HCT116 (cell line): ENCODE data around the gene RNF4.

Experiments used
- EZH2 ChIP-seq: fragments of 200-600 bp; sonication (generic); IDR thresholded peaks from 2 replicates; pipeline ENCODE4 v1.6.1; 2017; ENCODE audit warnings: antibody characterized with exemption, mixed run types
- MAX ChIP-seq: IDR thresholded peaks from 2 replicates; pipeline ENCODE4 v1.6.1; 2012
- POLR2AphosphoS5 ChIP-seq: IDR thresholded peaks from 2 replicates; pipeline ENCODE4 v1.6.1; 2011; ENCODE audit warnings: mild to moderate bottlenecking, low read depth, low read length, moderate library complexity
- SIN3A ChIP-seq: IDR thresholded peaks from 2 replicates; pipeline ENCODE4 v1.6.1; 2012; ENCODE audit warnings: low read depth
- SP1 ChIP-seq: IDR thresholded peaks from 2 replicates; pipeline ENCODE4 v1.6.1; 2012; ENCODE audit warnings: low read depth
- TCF7L2 ChIP-seq: IDR thresholded peaks from 2 replicates; pipeline ENCODE4 v1.7.0; 2011; ENCODE audit warnings: borderline replicate concordance, inconsistent platforms; ENCODE audit not compliant: insufficient read depth, insufficient read length; ENCODE audit errors: extremely low read depth
- TF ChIP-seq, protein P1 (sequence below), 3 experiments: fragments of 200-600 bp in 1 of 3; sonication (generic) in 1 of 3; IDR thresholded peaks in 2 of 3; conservative IDR thresholded peaks in 1 of 3; 2 replicates each; pipeline ENCODE4 v1.5.1; 2012 to 2017; ENCODE audit warnings: low read depth in 2 of 3, low read length in 2 of 3, antibody characterized with exemption in 1 of 3, borderline replicate concordance in 1 of 3, control low read depth in 1 of 3, mild to moderate bottlenecking in 1 of 3, mixed read lengths in 1 of 3, mixed run types in 1 of 3, moderate library complexity in 1 of 3; ENCODE audit not compliant: insufficient read depth in 1 of 3

GRCh38 chr4:2512396-2513135, 43.7 kb downstream of the RNF4 start:
- TF ChIP-seq SIN3A (no peak), POLR2AphosphoS5 (no peak), MAX (no peak), SP1 (no peak), EZH2 (no peak), TCF7L2 (no peak)
- TF ChIP-seq, protein P1, sequence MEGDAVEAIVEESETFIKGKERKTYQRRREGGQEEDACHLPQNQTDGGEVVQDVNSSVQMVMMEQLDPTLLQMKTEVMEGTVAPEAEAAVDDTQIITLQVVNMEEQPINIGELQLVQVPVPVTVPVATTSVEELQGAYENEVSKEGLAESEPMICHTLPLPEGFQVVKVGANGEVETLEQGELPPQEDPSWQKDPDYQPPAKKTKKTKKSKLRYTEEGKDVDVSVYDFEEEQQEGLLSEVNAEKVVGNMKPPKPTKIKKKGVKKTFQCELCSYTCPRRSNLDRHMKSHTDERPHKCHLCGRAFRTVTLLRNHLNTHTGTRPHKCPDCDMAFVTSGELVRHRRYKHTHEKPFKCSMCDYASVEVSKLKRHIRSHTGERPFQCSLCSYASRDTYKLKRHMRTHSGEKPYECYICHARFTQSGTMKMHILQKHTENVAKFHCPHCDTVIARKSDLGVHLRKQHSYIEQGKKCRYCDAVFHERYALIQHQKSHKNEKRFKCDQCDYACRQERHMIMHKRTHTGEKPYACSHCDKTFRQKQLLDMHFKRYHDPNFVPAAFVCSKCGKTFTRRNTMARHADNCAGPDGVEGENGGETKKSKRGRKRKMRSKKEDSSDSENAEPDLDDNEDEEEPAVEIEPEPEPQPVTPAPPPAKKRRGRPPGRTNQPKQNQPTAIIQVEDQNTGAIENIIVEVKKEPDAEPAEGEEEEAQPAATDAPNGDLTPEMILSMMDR (IDR thresholded peaks at IDR 0.05 in 2 of 3, conservative IDR thresholded peaks at IDR 0.05 in 1 of 3; ENCODE audit: borderline replicate concordance in 1 of 3, insufficient read depth in 1 of 3, low read depth in 2 of 3, low read length in 2 of 3): no peak
